GM12891 (cell line): ENCODE measurements around the gene PPP1R12C.

ENCODE experiments used
- PAX5 ChIP-seq: IDR thresholded peaks from 2 replicates; pipeline ENCODE4 v1.6.1; 2011; ENCODE audit warnings: low read length, moderate library complexity, mild to moderate bottlenecking; ENCODE audit not compliant: insufficient read depth, severe bottlenecking
- POLR2A ChIP-seq: IDR thresholded peaks from 2 replicates; pipeline ENCODE4 v1.6.1; 2011; ENCODE audit warnings: low read depth, low read length, control low read depth
- POLR2AphosphoS5 ChIP-seq: IDR thresholded peaks from 2 replicates; pipeline ENCODE4 v1.6.1; 2011; ENCODE audit warnings: low read depth, low read length, control low read depth
- POU2F2 ChIP-seq: IDR thresholded peaks from 2 replicates; pipeline ENCODE4 v1.6.1; 2011; ENCODE audit warnings: low read depth, mild to moderate bottlenecking, control low read depth, low read length, moderate library complexity
- SPI1 ChIP-seq: IDR thresholded peaks from 2 replicates; pipeline ENCODE4 v1.6.1; 2011; ENCODE audit warnings: low read depth, low read length, control low read depth
- TAF1 ChIP-seq: IDR thresholded peaks from 2 replicates; pipeline ENCODE4 v1.6.1; 2011; ENCODE audit warnings: low read depth, low read length, control low read depth

DNA sequence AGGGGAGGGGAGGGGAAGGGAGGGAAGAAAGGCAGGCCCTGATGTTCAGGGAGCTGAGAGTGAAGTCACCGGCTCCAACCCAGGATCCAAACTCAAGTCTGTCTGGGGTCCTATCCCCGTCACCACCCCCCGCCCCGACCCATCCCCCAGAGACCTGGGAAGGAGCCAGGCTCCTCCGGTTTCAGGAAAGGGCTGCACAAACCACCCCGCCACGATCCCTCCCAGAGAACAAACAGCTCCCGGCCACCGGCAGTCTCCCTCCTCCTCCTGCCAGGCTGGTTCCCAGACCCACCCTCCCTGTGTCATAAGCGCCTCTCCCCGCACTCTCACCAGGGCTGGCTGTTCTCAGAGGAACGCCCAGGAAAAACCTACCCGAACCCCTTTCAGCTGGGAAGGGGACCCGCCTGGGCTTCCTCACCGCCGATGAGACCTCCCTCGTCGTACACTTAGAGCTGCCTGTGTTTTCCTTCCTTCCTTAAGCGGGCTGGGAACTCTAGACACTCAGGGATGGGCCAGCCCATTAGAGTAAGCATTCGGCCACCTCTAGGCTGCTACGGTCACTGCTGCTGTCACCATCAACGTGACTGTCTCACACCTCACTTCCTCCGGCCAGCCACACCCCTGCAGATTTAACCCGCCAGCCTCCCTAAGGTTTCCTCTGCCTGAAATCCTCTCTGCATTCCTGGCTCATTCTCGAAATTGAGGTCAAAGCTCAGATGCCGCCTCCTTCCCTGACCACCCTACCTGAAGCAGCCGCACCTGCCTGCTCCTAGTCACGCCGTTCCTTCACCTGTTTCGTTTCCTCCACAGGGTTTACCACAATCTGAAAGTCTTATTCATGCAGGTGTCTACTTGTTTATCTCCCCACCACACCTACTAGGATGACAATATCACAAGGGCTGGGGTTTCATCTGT is 48.2 kb downstream of the PPP1R12C start:
- TF ChIP-seq POLR2A (no peak), POLR2AphosphoS5 (no peak), SPI1 (no peak), TAF1 (no peak), POU2F2 (no peak), PAX5 (no peak)
